Right lobe of liver (tissue), 4 donors: ENCODE data around the gene FCGR3A.
"Not testable (repeated sequence)": the region's sequence is repeated elsewhere in the genome, so short reads cannot be mapped to it uniquely, and the experiment has no call there.

Source experiments
- CTCF ChIP-seq, 4 donors: fragments of 200-600 bp in 3 of 4; fragments of 450-650 bp in 1 of 4; IDR thresholded peaks; one replicate each; pipeline versions ENCODE4 v1.5.1 to v1.8.0; 2016 to 2022; ENCODE audit warnings: antibody characterized with exemption in 4 of 4, mild to moderate bottlenecking in 2 of 4
- POLR2A ChIP-seq: fragments of 450-650 bp; IDR thresholded peaks from one replicate; pipeline ENCODE4 v1.6.1; 2017; ENCODE audit warnings: antibody characterized with exemption, mild to moderate bottlenecking
- donor health status: DM: no; HTN: no; CAD: no.
- donor health status: DM: no; HTN: no; CAD: no.
- donor health status: DM: no; HTN: yes; CAD: no.

DNA sequence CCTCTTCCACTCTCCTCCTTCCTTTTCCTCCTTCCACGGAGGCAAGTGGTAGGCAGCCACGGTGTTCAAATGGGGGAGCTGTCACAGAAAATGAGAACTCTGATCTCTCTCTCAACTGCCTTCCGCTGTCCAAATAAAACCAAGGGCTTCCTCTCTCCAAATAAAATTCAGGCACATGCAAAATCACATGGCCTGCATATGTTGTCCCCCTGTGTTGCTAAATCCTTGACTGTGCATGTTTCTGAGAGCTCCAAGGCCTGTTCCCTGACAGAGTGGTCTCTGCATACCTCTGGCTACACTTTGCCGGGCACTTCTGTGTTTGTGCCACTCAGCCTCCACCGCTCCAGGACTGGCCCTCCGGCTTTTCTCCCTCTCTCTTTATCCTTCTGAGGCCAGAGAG, 39.0 kb upstream of the FCGR3A start:
- TF ChIP-seq POLR2A; CTCF (IDR thresholded peaks at IDR 0.05): not testable (repeated sequence)
